OCI-LY3 (cell line): ENCODE results near the gene CTSD.

Source experiments
- EZH2phosphoT487 ChIP-seq: fragments of 200-600 bp; shearing (Covaris generic); IDR thresholded peaks from 2 replicates; pipeline ENCODE4 v1.6.1; 2018; ENCODE audit warnings: antibody characterized with exemption, mixed run types, low read depth
- TF ChIP-seq, protein P1 (sequence below): fragments of 200-600, 300-600 bp; sonication (generic); IDR thresholded peaks from 2 replicates; pipeline ENCODE4 v1.5.1; 2014; ENCODE audit warnings: antibody characterized with exemption, low read length, low read depth

DNA sequence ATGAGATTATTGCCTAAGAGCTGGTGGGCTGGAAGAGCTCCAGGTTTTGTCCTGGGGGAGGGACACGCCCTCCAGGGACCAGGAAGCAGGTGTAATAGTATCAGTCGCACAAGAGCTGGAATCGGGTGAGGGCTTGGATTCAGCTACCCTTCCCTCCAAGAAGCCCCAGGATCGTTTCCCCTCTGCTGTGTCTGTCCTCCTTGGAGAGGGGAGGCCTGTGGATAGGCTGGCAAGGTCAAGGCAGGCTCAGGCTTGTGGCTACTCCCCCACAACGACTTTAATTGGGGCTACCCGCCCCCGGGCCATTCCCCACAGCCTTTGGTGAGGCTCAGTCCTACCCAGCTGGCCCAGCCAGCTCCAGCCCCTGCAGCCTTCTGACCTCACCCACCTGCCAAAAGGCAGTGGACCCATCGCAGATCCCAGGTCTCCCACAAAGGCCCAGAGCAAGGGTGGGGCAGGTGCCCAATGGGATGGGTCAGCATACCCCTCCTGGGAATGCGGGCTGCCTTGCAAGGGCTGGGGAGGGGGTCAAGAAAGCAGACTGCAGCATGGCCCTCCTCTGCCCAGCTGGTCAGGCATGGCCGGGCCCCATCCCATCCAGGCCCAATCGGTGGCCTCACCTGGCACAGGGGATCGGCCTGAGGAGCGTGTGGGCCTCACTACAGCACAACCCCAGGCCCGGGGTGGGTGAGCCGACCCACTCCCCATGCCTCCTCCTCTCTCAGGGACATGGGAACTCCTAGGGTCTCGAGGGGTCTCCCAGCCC is 1.0 kb downstream of the CTSD start:
- no peak for TF ChIP-seq EZH2phosphoT487
- TF ChIP-seq, protein P1, sequence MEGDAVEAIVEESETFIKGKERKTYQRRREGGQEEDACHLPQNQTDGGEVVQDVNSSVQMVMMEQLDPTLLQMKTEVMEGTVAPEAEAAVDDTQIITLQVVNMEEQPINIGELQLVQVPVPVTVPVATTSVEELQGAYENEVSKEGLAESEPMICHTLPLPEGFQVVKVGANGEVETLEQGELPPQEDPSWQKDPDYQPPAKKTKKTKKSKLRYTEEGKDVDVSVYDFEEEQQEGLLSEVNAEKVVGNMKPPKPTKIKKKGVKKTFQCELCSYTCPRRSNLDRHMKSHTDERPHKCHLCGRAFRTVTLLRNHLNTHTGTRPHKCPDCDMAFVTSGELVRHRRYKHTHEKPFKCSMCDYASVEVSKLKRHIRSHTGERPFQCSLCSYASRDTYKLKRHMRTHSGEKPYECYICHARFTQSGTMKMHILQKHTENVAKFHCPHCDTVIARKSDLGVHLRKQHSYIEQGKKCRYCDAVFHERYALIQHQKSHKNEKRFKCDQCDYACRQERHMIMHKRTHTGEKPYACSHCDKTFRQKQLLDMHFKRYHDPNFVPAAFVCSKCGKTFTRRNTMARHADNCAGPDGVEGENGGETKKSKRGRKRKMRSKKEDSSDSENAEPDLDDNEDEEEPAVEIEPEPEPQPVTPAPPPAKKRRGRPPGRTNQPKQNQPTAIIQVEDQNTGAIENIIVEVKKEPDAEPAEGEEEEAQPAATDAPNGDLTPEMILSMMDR, result no peak
